T47D (cell line): ENCODE results near the gene PTCRA.

Experiments
- DNase-seq, 2 experiments: peaks; one replicate each; pipeline versions ENCODE4 v3.0.0 to v3.0.0-alpha.2; 2011 to 2012; ENCODE audit warnings: low read depth in 1 of 2, low spot score in 1 of 2
- JUND ChIP-seq: IDR thresholded peaks from 2 replicates; pipeline ENCODE4 v1.6.1; 2012; ENCODE audit warnings: low read depth
- in situ Hi-C: cut with HindIII; loops from 2 replicates; pipeline ENCODE4 v1.10.0; 2016; ENCODE audit warnings: low sequenced_read_pairs, low pct_unique_long_range_greater_than_20kb

The PTCRA gene

DNA sequence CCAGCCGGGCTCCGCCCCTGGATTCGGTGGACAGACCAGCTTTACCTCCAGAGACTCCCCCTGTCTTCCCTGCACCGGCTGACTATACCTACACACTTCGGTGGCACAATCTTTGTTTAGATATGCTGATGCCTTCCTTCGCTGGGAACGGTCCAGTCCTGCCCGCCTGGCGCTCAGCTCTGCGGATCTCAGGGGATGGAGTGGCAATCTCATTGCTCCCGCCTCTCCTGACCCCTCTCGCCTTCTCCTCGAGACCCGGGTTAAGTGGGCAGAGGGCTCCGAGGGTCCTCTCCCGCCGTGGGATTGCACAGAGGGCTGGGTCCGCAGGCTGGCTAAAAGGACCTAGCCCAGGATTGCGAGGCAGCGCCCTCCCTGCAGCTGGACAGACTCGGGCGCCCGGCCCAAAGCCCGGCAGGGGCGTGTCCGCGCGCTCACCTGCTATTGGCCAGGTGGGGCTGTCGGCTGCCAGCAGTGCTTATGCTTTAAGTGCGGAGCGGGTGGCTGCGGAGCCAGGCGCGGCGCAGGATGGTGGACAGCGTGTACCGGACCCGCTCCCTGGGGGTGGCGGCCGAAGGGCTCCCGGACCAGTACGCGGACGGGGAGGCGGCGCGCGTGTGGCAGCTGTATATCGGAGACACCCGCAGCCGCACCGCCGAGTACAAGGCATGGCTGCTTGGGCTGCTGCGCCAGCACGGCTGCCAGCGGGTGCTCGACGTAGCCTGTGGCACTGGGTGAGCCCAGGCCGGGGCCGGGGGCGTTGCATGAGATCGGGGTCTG is 44.6 kb downstream of the PTCRA start, which contains the start of gene GNMT:
GNMT (plus strand) TSS at position 512 of the 777 bp plus-strand sequence; CDS start at position 526, 14 bp downstream.
- peak; percentile 83 to 85 for DNase-seq
- no peak for TF ChIP-seq JUND
- in situ Hi-C loops, result no loop called here

DNA sequence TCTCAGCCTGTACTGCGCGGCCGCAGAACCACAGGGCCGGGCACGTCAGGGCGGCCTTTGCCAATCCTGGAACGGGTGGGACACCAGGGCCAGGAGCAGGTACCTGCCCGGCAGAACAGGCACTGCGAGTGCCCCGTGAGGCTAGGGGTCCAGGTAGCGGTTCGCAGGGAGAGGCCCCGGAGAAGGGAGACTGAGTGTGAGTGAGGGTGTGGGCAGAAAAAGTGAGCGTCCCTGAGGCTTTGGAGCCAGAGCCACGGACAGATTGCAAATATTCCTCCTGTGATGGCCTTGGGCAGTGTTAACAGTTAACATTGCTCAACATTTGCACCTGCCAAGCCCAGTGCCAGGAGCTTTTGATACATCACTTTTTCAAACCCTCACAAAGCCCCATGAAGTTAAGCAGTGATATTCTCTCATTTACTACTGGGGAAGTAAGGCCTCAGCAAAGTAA is 45.2 kb downstream of the PTCRA start:
- TF ChIP-seq JUND, result no peak
- in situ Hi-C loops, result no loop called here

DNA sequence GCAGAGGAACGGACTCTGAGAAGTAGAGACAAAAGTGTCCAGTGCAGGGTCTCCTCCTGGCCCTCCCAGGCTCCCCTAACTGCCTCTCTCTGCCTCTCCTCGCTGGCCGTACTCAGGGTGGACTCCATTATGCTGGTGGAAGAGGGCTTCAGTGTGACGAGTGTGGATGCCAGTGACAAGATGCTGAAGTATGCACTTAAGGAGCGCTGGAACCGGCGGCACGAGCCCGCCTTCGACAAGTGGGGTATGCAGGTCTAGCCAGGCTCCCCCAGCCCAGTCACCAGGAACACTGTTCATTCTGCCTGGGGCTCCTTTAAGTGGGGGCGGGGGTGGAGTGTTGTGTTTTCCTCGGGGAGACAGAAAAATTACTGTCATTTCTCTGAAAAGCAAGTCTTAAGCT is 46.2 kb downstream of the PTCRA start:
- in situ Hi-C loops, result no loop called here
- TF ChIP-seq JUND, result no peak

More for the DNA sequence above, 45.2 kb downstream of the PTCRA start:
- peak in 1 of 2 experiments; percentile 49 for DNase-seq

DNA sequence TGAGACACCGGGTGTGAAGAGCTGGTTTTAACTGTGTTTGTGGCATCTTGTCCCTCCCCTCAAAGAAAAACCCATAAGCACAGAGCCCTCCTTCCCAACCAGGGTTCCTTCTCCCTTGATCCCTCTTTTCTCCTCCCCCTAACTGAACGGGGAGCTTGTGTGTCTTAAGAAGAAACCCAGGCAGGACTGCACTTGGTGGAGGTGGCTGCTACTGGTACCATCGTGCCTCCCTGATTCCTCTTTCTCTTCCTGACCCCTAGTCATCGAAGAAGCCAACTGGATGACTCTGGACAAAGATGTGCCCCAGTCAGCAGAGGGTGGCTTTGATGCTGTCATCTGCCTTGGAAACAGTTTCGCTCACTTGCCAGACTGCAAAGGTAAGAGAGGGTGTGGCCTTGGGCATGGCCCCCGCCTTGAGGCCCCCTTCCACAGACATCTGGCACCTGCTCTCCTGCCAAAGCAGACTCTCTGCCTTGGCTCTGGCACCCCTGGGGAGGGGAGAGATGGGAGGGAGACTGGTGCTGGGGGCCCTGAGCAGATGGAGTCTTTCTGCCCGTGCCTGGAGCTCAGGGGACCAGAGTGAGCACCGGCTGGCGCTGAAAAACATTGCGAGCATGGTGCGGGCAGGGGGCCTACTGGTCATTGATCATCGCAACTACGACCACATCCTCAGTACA is 46.8 kb downstream of the PTCRA start:
- TF ChIP-seq JUND, result no peak
- in situ Hi-C loops, result no loop called here
- no peak for DNase-seq

More for the DNA sequence above, 46.2 kb downstream of the PTCRA start:
- DNase-seq, result no peak

DNA sequence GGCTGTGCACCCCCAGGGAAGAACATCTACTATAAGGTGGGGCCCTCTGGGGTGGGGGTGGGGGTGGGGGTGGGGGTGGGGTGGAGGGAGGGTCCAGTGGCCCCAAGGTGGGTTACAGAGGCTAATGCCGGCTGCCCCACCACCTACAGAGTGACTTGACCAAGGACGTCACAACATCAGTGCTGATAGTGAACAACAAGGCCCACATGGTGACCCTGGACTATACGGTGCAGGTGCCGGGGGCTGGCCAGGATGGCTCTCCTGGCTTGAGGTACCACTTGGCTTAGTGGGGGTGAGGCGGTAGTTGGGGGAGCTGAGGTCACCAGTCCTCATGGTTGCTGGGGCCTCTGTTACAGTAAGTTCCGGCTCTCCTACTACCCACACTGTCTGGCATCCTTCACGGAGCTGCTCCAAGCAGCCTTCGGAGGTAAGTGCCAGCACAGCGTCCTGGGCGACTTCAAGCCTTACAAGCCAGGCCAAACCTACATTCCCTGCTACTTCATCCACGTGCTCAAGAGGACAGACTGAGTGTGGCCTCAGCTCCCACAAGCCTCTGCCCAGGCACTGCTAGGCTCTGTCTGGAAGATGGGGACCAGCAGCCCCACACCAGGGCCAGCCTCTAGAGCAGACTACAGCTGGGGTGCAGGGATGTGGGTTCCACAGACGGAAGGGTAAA is 47.5 kb downstream of the PTCRA start:
- no peak for TF ChIP-seq JUND
- in situ Hi-C loops, result no loop called here
- no peak for DNase-seq

DNA sequence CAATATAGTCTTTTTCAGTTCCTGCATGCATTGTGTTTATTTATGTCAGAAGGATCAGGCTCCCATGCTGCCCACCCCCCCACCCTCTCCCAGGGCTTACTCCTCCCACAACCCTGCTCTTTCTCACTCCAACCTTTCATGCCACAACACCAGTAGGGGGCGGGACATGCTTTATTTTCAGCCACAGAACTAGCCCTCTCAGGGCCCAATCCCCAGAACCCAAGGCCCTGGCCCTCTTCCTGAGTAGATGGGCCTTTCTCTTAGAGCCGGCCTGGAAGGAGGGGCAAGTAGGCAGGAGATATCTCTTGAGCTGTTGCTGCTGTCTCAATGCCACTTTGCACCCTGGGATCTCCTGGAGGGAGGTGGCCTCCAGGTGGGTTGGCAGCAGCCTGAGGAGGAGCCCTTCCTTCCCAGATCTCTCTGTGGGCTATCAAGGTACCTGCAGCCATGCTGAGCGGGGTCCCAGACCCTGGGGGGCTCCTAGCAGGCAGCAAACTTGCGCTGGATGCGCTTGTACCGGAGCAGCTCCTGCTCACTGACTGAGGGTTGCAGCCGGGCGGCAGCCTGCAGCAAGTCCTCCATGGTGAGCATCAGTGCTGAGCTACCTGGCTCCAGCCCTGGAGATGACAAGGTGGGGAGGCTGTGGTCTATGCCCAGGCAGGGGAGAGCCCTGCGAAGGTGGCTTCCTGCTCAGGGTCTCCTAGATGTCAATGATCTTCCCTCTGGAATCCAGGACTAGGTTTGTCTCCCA is 48.2 kb downstream of the PTCRA start:
- DNase-seq, result peak in 1 of 2 experiments; percentile 63
- TF ChIP-seq JUND, result no peak
- in situ Hi-C loops, result no loop called here

DNA sequence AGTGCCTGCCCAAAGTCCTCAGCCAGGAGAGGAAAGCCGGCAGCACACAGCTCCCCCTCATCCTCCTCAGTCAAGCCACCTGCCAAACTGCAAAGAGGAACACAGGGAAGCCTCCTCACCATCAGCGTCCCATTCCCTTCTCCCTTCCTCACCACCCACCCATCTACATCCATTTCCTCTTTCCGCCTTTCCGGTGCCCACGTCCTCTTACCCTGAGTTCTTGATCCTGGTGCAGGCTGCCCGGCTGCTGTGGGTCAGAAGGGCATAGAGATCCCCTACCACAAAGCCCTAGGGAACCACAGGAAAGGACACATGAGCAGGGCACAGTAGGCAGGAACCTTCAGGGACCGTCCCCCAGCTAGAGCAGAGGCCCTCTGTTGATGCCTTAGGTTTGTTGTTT is 50.7 kb downstream of the PTCRA start:
- DNase-seq, result no peak
- in situ Hi-C loops, result no loop called here
- no peak for TF ChIP-seq JUND

DNA sequence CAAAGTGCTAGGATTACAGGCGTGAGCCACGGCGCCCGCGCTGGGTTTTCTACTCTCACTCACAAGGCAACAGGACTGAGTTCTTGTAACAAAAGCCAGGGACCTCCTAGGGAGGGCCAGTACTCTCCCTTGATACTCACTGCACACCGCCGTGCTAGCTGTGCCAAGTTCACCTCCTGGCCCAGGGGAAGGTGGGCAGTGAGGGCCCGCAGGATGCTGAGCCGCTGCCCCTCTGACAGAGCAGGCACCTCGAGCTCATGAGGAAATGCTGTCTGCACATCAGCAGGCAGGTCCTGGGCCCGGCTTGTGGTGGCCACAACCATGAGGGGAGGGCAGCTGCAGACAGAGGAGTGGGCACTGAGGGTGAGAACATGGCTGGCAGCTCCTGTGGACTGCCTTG is 51.4 kb downstream of the PTCRA start:
- in situ Hi-C loops, result no loop called here
- TF ChIP-seq JUND, result no peak
- no peak for DNase-seq

DNA sequence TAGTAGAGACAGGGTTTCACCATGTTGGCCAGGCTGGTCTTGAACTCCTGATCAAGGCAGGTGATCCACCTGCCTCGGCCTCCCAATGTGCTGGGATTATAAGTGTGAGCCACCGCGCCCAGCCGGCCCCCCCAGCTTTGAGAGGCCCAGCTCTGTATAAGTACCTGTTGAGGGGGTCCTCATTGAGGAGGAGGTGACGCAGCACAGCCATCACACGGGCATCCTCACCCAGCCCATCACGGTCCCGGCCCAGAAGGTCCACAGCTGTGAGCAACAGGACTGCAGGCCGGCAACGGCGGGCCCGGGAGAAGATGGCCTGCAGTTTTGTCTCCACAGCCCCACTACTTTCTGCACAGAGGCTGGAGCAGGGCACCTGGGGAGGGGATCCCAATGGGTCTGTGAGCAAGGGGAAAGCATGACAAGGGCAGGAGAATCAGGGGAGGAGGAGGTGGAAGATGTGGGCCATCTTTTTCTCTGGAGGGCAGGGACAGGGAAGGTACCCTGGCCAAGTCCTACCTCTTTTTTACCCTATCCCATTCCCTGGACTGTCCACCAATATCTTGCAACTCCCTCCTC is 52.4 kb downstream of the PTCRA start:
- in situ Hi-C loops, result no loop called here
- no peak for DNase-seq
- no peak for TF ChIP-seq JUND

DNA sequence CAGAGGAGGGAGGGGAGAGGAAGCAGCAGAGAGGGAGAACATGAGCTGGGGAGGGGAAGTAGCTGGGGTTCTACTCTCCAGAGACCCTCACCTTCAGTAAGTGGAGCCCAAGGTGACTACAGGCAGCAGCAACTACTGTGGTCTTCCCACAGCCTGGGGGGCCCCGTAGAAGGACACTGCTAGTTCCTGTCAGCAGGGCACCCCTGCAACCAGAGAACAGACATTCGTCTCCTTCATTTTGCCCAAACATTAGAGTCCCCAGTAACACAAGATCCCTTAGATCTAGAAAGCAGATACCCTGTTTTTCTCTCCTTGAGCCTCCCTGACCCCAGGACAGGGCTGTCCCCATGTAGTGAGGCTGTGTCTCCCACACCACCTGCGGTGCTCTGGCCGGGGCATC is 52.9 kb downstream of the PTCRA start:
- in situ Hi-C loops, result no loop called here
- no peak for TF ChIP-seq JUND
- no peak for DNase-seq

DNA sequence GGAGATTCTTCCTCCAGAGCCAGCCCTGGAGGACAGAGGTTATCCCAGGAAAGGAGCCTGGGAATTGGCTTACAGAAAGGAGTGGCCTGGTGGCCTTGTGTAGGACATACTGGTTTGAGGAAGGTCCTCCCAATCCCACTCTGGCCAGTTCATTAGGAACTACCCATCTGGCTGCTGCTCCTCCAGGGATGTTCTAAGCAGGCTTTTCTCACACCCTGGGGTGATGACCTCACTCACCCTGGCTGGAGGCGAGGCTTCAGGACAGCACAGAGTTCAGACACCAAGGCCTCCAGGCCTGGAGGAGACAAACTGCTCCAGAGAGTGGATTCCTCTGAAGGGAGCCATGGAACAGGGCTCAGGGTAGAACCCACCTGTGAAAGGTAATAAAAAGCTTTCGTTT is 53.6 kb downstream of the PTCRA start:
- TF ChIP-seq JUND, result no peak
- in situ Hi-C loops, result no loop called here
- no peak for DNase-seq

DNA sequence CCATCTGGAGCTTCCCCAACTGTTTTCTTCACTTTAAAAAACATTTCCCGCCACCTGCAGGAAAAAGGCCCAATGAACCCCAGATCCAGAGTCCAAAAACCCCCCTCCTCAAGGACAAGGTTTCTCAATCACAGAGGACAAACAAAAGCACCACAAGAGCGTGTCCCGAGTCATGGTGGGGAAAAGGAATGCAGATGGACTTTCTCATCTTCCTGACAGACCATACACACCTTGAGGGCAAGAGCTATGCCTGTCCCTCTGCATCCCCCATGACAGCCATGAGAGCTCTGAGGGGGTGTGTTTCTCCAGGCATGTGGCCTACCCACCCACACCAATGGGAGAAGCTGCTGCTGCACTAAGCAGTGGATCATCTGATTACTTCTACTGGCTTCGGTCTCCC is 54.1 kb downstream of the PTCRA start:
- in situ Hi-C loops, result no loop called here
- no peak for DNase-seq
- no peak for TF ChIP-seq JUND
